ENCODE measurements around the gene CX3CL1.

Gene CX3CL1

GRCh38 chr16:57407521-57408353, 35.4 kb downstream of the CX3CL1 start:
- no peak for DNase-seq

DNA sequence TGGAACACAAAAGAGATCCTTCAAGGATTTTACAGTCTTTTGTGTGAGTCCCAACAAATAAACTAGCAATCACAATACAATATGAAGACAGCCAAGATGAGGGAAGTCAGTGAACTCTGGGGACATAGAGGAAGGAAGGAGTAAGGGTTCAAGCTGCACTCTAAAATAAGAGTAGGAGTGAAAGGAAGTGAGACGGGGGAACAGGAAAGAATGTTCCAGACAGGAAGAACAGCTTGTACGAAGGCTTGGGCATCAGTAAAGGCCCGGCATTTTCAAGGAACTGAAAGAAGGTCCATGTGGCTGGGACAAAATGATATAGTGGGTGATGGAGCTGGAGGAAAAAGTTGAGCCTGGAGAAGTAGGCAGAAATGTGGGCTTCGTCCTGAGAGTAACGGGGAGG, 36.8 kb downstream of the CX3CL1 start:
- no peak for DNase-seq

- no peak for DNase-seq
Measured at GRCh38 chr16:57409870-57410587, 37.7 kb downstream of the CX3CL1 start.

DNA sequence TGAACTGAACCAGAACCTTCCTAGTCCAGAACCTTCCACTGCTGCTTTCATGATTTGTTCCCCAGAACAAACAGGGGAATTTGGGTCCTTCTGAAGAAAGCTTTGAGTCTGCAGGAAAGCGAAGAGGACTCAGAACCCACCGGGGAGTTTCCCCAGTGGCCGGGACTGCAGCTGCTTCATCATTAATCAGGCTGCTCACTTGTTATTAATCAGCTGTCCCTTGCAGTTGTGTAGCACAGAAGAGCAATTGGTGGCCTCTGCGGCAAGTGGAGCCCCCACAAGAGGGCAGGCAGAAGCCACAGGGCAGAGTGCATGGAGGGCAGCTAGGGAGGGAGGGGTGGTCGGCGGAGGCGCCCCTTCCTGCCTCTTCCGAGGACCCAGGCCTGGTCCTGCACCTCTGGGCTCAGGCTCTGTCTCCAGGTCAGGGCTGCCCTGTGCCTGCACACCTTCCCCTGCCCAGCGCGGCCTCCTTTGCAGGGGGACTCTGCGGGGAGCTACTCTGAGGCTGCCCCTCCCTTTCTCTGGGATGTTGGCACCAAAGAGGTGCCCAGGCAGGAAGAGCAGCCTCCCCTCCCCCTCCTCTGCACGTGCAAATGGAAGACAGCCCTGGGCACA, 39.2 kb downstream of the CX3CL1 start:
- DNase-seq: no peak

GRCh38 chr16:57412584-57412983, 40.3 kb downstream of the CX3CL1 start:
- DNase-seq: no peak

DNA sequence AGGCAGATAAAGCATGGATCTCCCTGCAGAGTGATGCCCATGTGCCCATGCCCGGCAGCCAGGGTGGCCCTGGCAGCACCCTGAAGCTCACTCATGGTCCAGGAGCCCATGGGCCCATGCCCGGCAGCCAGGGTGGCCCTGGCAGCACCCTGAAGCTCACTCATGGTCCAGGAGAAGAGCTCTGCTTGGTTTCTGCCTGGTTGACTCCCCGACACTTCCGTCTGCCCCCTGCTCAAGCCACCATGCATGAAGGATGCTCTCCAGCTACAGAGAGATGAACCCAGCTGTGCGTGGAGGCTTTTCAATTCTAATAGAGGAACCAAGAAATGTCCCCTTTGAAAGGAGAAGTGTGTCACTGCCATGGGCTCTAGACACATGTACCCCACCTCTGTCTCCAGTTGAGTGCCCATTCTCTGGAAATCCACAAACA, 41.0 kb downstream of the CX3CL1 start:
- DNase-seq: no peak

DNA sequence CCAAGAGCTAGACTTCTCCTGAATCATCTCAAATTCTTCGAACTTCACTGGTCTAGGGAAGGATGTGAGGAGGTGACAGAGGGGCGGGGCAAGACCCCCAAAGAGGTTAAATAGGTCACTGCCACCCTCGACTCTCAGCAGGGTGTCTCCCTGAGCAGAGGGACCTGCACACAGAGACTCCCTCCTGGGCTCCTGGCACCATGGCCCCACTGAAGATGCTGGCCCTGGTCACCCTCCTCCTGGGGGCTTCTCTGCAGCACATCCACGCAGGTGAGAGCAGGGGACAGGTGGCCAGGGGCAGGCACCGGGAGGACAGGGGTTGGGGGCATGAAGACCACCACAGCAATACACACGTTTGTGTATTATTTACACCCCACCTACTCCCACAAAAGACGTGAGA, 41.4 kb downstream of the CX3CL1 start:
- DNase-seq: no peak

- DNase-seq: no peak
Measured at GRCh38 chr16:57416084-57416483, 43.8 kb downstream of the CX3CL1 start.

GRCh38 chr16:57419506-57419905, 47.2 kb downstream of the CX3CL1 start:
- no peak for DNase-seq

DNA sequence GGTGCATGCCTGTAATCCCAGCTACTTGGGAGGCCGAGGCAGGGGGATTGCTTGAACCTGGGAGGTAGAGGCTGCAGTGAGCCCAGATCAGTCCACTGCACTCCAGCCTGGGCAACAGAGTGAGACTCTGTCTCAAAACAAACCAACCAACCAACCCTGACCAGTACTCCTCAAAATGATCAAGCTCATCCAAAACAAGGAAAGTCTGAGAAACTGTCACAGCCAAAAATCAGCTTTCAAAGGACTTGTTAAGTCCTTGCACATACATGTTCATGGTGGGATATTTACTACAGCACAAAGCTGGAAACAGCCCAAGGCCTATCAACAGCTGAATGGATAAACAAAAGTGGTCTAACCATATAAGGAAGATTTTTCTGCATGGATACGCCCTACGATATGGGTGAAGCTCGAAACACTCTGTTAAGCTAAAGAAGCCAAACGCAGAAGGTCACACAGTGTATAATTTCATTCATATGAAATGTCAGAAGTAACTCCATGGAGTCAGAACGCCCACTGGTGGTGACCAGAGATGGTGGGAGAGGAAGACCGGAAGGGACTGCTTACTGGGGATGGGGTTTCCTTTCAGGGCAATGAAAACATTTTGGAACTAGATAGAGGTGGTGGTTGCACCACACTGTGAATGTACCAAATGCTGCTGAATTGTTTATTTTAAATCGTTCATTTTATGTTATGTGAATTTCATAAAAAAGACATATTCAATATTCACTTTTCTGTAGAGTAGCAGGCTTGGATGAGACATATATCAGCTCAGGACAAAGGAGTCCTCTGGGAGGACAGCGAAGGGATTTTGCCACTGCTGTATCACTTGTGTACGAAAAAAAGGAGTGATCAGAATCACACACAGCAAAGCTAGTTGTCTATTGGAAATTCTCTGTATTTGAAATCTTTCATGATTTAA, 50.0 kb downstream of the CX3CL1 start:
- DNase-seq: no peak

GRCh38 chr16:57423152-57423551, 50.9 kb downstream of the CX3CL1 start:
- DNase-seq: no peak

GRCh38 chr16:57424583-57424982, 52.3 kb downstream of the CX3CL1 start:
- DNase-seq: no peak

DNA sequence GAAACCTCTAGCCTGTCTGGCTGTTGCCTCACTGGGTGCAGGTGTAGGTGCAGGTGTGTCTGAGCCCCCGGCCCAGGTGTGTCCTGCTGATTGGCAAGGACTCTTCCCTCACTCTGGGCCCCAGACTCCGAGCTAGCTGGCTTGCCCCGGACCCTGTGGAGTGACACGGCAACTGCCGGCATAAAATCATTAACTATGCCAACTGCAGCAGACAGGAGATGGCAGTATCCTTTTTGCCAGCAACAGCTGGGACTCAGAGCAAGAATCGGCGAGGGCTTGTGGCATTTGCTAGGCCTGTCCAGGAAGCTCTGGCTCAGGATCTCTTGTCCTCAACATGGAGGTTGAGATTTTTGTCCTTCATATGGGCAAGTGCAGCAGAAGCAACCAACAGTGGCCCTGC, 54.1 kb downstream of the CX3CL1 start:
- DNase-seq: no peak

DNA sequence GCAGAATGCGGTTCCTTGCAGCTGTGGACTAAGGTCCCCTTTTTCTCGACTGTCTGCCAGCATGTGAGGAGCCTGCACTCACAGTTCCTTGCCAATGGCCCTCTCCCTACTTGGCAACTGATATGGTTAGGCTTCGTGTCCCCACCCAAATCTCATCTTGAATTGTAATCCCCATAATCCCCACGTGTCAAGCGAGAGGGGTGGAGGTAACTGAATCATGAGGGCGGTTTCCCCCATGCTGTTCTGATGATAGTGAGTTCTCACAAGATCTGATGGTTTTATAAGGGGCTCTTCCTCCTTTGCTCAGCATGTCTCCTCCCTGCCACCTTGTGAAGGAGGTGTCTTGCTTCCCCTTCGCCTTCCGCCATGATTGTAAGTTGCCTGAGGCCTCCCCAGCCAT, 55.0 kb downstream of the CX3CL1 start:
- no peak for DNase-seq

DNA sequence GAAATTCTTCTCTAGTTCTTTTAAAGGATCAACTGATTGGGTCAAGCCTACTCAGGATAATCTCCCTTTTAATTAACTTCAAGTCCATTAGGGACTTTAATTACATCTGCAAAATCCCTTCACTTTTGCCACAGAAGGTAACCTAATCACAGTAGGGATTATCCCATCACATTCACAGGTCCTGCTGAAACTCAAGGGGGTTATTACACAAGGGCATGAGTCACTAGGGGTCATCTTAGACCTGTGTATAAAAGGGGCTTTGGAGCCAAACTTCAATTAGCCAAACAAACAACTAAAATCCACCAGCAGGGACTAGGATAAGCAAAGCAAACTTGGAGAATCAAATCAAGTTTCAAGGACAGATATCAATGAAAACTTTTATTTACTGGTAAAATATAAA, 55.5 kb downstream of the CX3CL1 start:
- no peak for DNase-seq

DNA sequence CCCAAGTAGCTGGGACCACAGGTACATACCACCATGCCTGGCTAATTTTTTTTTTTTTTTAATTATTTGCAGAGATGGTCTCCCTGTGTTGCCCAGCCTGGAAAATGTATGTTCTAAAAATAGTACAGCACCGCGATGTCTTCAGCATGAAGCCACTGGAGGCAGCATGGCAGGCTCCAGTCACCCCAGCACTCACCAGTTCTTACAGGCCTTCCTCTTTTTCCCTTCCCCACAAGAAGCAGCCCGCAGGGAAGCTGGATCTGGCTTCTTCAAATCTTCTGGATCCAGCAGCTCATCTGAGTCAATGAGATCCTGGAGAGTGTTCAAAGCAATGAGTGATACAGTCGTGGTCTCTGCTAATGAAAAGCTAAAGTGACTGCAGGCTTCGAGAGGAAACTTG, 58.7 kb downstream of the CX3CL1 start:
- no peak for DNase-seq

DNA sequence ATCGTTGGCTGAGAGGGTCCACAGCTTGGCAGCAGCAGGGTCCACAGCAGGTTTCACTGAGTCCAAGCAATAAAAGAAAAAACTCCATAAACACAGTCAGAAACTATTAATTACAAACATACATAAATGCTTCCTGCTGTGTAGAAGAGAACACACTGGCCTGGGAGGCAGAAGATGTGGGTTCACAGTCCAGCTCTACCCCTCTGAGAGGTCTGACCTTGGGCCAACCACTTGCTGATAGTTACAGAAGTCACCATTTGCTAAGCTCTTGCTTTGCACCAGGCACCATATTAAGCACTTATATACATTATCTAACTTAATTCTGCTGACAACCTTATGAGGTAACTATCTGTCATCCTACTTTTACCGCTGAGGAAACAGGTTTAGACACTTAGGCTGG, 60.2 kb downstream of the CX3CL1 start:
- DNase-seq: no peak

DNA sequence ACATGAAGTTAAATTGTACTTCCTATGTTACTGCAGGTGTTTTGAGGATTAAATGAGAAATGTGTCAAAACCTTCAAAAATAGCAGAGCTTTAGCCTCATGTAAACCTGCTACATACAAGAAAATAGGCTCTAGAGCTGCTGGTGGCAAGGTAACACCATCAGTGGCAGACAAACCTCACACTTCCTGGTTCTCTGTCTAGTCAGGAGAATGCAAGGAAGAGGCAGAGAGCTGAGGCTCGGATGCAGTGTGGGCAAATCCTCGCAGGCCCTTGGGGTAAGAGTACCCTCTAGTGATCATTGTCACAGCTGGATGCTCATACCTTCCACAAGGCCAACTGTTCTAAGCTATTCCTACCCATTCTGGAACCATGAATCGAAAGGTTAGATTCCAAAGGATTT, 60.7 kb downstream of the CX3CL1 start:
- DNase-seq: no peak

DNA sequence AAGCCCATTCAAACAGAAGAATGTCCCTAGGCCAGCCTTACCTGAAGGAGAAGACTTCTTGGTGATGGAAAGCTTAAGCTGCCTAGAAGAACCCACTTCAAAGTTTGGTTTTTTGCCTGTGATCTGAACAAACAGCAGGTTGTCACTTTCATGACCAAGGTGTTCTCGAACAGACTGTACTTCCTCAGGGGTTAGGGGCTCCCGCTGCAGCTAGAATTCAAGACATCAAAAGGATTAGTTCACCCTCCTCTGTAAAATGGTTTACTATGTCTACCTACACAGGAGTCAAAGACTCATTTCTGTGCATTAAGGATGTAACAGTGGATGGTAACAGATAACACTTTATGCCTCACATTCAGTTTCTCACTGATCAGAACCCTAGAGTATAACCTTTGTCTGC, 61.7 kb downstream of the CX3CL1 start:
- no peak for DNase-seq
